Hematopoietic multipotent progenitor cell treated with erythropoietin and hydrocortisone succinate and interleukin-3 and kit ligand, for 17 days (in vitro differentiated cells): ENCODE results near the gene ANOS1.
A peak's percentile ranks its signal among the peaks of the same experiment; 100 is the strongest.
"Not testable (repeated sequence)": the region's sequence is repeated elsewhere in the genome, so short reads cannot be mapped to it uniquely, and the experiment has no call there.

Experiments used
- DNase-seq: peaks from one replicate; pipeline ENCODE4 v3.0.0-alpha.2; 2015; ENCODE audit warnings: low spot score

Gene ANOS1

GRCh38 chrX:8731559-8732395, at the start of gene ANOS1:
TSS of gene ANOS1 (minus strand) at chrX:8732137. CDS start at chrX:8732036, 101 bp downstream.
- no peak for DNase-seq

DNA sequence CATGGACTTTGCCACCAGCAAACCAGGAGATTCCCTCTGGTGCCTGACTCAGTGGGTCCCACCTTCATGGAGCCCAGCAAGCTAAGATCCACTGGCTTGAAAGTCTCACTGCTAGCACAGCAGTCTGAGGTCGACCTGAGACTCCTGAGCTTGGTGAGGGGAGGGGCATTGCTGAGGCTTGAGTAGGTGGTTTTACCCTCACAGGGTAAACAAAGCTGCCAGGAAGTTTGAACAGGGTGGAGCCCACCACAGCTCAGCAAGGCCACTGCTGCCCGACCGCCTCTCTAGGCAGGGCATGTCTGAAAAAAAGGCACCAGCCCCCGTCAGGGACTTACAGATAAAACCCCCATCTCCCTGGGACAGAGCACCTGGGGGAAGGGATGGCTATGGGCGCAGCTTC, 41.2 kb upstream of the ANOS1 start:
- no peak for DNase-seq

GRCh38 chrX:8760021-8760420, 28.1 kb upstream of the ANOS1 start:
- DNase-seq = no peak

DNA sequence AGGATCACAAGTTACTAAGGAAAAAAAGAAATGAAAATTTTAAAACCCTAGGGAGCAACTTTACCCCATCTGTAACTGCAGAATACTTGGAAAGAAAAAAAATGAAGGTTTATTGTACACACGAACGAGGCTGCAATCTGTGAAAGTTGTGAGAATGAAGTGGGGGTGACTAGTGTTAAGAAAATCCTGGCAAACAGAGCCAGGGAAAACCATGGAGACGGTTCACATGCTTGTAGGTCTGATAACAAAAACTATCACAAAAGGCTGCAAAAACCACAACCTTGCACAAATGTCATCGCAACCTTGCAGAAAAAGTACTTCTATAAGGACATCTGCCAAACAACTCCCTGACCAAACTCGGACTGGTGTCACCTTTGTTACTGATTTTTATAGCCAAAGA, 26.8 kb upstream of the ANOS1 start:
- not testable (repeated sequence) for DNase-seq

GRCh38 chrX:8757609-8758389, 25.9 kb upstream of the ANOS1 start:
- DNase-seq = not testable (repeated sequence)

DNA sequence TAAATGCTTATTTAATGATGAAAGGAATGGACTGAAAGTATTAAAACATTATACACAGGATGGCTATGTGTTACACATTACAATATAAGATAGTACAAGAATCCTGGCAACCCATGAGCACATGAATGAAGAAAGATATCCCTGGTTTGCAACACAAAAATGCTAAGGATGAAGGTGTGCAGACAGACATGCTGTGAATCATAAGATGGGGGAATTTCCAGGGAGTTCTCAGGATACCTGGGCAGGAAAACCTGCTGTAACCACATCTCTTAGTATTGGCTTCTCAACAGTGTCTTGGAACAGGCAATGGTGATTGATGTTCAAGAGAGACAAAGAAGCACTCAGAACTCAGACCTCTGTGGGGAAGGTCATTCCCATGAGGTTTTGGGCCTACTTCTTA, 23.9 kb upstream of the ANOS1 start:
- no peak for DNase-seq

DNA sequence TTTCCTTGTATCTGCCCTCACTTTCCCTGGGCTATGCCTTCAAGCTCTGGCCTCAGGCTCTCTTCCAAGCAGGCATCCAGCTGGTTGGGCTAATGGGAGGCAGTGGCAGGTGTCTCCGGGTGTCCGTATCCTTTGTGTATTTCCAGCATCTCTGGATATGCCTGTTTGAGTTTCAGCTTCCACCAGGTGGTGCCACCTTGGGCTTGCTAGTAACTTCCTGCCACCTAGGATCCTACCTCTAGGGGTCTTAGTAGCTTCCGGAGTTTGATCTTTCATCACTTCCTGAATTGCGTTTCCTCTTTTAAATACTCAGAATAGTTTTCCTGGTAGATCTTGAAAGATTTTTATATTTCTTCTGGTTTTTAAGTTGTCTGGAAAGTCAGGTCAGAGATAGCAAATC, 23.2 kb upstream of the ANOS1 start:
- no peak for DNase-seq

DNA sequence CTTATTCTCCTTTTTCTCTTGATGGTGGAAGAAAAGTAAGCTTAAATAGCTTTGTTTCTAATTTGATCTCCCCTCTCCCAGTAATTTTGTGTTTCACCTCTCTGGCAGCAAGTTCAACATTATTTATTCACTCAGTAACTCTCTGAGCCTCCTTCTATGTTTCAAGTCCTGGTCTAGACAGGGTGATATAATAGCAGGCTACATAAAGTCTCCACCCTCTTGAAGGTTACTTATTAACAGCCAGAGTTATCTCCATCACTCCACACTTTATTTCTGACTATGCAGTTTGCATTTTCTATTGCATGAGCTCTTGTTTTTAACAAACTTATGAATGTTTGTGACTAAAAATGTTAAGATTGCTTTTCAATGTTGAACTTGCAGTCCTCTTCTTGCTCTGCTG, 17.8 kb upstream of the ANOS1 start:
- no peak for DNase-seq

DNA sequence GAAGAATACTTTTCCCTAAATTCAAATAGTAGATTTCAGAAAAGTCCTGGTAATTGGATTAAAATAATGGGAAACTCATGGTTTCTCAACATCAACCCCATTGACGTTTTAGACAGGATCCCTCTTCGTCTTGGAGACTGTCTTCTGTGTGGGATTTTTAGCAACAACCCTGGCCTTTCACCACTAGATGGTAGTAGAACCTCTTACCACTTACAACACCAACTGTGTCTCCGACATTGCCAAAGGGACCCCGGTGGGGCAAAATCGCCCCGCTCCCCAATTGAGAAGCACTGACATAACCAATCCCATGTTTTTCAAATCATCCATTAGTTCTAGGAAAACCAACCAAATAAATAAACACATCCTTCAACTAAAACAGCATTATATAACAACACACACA, 16.9 kb upstream of the ANOS1 start:
- DNase-seq = no peak

GRCh38 chrX:8743126-8743732, 11.3 kb upstream of the ANOS1 start:
- DNase-seq = peak; percentile 39

- no peak for DNase-seq
Observed at GRCh38 chrX:8741981-8742380, 10.0 kb upstream of the ANOS1 start.

DNA sequence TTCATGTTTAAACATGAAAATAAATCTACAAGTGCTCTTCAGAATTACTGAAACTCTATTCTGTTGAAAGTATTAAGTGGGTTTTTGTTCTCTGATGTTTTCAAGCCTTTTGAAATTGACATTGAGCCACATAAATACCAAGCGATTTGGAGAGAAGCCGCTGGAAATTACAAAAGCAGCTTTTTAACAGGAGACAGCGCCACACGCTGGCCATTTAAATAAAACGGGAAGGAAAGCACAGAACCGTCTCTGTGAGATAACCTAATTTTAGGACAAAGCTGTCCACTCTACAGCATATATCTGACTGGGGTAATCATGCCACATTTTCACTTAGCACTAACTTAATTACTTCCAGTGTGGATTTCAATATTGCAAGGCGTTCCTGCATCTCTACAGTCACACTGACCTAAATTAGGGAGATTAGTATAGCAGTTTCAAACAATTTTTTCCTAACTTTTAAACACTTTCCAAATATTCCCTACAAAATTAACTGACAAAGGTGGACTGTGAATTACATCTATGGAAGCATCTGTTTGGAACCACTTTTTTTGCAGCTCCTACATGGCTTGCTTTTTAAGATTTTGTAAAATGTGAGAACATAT, 6.8 kb upstream of the ANOS1 start:
- no peak for DNase-seq

GRCh38 chrX:8737883-8738282, 5.9 kb upstream of the ANOS1 start:
- DNase-seq = no peak

GRCh38 chrX:8730812-8731558, 952 bp downstream of the ANOS1 start:
- DNase-seq = no peak

DNA sequence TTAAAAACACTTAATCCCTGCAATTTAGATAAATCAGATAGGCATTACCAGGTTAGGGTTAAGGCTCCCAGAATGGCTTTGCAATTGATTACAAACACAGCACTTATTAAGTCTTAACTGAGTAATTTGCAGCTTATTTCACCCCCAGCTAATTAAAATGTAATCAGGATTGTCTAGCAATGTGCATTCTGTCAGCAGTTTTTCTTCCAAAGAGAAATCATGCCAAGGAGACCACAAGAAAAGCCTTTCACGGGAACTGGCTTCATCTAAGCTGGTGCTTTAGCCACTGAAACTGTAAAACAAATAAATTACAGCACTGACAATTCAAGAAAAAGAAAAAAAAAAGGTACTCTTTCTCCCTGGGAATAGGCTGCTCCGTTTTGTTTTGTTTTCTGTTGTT, 2.1 kb downstream of the ANOS1 start:
- DNase-seq = no peak

- no peak for DNase-seq
Observed at GRCh38 chrX:8728932-8729535, 2.9 kb downstream of the ANOS1 start.

GRCh38 chrX:8726031-8726652, 5.8 kb downstream of the ANOS1 start:
- no peak for DNase-seq

- no peak for DNase-seq
Observed at GRCh38 chrX:8724300-8724699, 7.6 kb downstream of the ANOS1 start.

- no peak for DNase-seq
Observed at GRCh38 chrX:8721536-8721935, 10.4 kb downstream of the ANOS1 start.

GRCh38 chrX:8720136-8720535, 11.8 kb downstream of the ANOS1 start:
- no peak for DNase-seq

GRCh38 chrX:8717354-8717753, 14.6 kb downstream of the ANOS1 start:
- no peak for DNase-seq
